Activated CD8-positive, alpha-beta T cell treated with anti-CD3 and anti-CD28 coated beads, Interleukin-2, amount 10 ng/mL, durations not matched to agents 7 days and 5 days (primary cell): ENCODE measurements around the gene TSPAN4. TPM values are rescaled to one million over a fixed set of nuclear protein-coding genes. Genes with fewer than 3 reads are reported as not detected.
A peak's percentile ranks its signal among the peaks of the same experiment; 100 is the strongest.

Source experiments
- ATAC-seq: fragments of 150-1000 bp; cut with Tn5 transposase; one replicate; pipeline ENCODE4 v1.10.0; 2021; ENCODE audit warnings: moderate library complexity
- CTCF ChIA-PET: fragments of 350-600 bp; sonication (Branson Sonifier 250); formaldehyde crosslinking; loops from one replicate; lab custom pipeline; 2021; ENCODE audit warnings: antibody characterized with exemption; lab: Charles Lee
- POLR2A ChIA-PET: fragments of 350-600 bp; sonication (Branson Sonifier 250); formaldehyde crosslinking; loops from one replicate; lab custom pipeline; 2021; ENCODE audit warnings: antibody characterized with exemption; lab: Charles Lee
- DNase-seq: peaks from one replicate; pipeline ENCODE4 v3.0.0-alpha.2; 2020
- H3K27ac Mint-ChIP-seq: one replicate; pipeline ENCODE4 v1.8.0; 2021; ENCODE audit warnings: mild to moderate bottlenecking, mixed read lengths
- H3K27me3 Mint-ChIP-seq: one replicate; pipeline ENCODE4 v1.8.0; 2021; ENCODE audit warnings: low read depth, mixed read lengths
- H3K36me3 Mint-ChIP-seq: one replicate; pipeline ENCODE4 v1.8.0; 2021; ENCODE audit warnings: low read depth, mixed read lengths
- H3K4me1 Mint-ChIP-seq: one replicate; pipeline ENCODE4 v1.8.0; 2021; ENCODE audit warnings: low read depth, mixed read lengths
- H3K4me3 Mint-ChIP-seq: one replicate; pipeline ENCODE4 v1.8.0; 2021; ENCODE audit warnings: mild to moderate bottlenecking, mixed read lengths
- H3K9me3 Mint-ChIP-seq: one replicate; pipeline ENCODE4 v1.8.0; 2022; ENCODE audit warnings: mixed read lengths; ENCODE audit not compliant: insufficient read depth
- total RNA-seq, 2 experiments: library from RNA; stranded (reverse); gene quantifications; one replicate each; pipeline ENCODE4 v1.2.3, GENCODE V29; 2021

TSPAN4 gene
- total RNA-seq, 2 experiments from 2014 or later, result 20.0 to 21.7 TPM

GRCh38 chr11:808427-809286, 34.0 kb upstream of the TSPAN4 start:
- Mint-ChIP-seq H3K4me3 (peak overlapping the region; percentile 93), H3K9me3 (no peaks in the 10 kb centered on the region), H3K4me1 (peaks cover 48% of the 10 kb centered on the region), H3K27me3 (no peaks in the 10 kb centered on the region), H3K27ac (peak overlapping the region; percentile 97), H3K36me3 (peaks cover 39% of the 10 kb centered on the region)
- no peak for ATAC-seq
- POLR2A ChIA-PET, result interaction anchor here (0.6 to 2.3 kb wide), 8 partner anchors 10 to 228 kb away, joined by 3 to 27 read pairs (median 6); partner anchors contain the start of genes PNPLA2 and TSPAN4
- DNase-seq, result peak; percentile 56
- CTCF ChIA-PET, result interaction anchor here (0.5 to 1.9 kb wide), 5 partner anchors 11 to 230 kb away, joined by 3 to 5 read pairs (median 3); partner anchors contain the start of genes CD151 and TSPAN4

DNA sequence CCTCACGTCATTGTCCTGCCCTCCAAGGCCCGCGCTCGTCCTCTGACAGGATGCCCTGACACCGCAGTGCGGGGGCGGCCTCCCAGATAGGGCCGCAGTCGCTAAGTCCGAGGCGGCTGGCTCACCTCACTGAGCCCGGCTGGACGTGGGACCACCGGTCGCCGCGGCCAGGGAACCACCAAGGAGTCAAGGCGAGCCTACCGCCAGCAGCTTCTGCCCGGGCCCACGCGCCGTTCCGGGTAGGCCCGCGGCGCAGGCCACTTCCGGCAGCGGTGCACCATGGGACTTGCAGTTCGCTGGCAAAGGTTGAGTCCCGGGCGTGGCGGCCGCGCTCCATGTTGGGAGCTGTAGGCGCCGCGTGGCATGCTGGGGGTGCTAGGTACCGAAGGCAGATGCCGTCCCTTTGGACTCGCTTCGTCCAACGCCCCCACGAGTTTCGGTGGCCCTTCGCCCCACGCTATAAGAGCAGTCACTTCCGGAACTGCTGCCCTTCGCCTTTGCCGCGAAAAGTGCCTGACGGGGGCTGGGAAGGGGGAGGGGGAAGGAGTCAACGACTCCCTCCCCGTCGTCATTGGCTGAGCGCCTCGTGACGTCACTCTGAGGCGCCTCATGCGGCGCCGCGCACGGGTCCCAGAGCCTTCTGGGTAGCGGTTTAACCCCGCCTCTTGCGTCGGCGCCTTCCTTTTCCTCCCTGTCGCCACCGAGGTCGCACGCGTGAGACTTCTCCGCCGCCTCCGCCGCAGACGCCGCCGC, 33.2 kb upstream of the TSPAN4 start, which contains the start of gene RPLP2:
Gene RPLP2 (plus strand): TSS at position 681 of the 753 bp plus-strand sequence. CDS start 268 bp downstream, outside the sequence.
- ChIA-PET POLR2A (interaction anchor here (0.6 to 2.3 kb wide), 9 partner anchors 10 to 83 kb away, joined by 3 to 27 read pairs (median 6); partner anchors contain the start of genes PNPLA2 and TSPAN4), CTCF (interaction anchor here (0.5 to 1.9 kb wide), 5 partner anchors 10 to 231 kb away, joined by 3 to 5 read pairs (median 3); partner anchors contain the start of genes CD151 and TSPAN4)
- Mint-ChIP-seq H3K9me3 (no peaks in the 10 kb centered on the region), H3K4me3 (peak within 1 kb of the TSS; percentile 93), H3K27ac (peak within 1 kb of the TSS; percentile 97), H3K36me3 (peaks cover 39% of the 10 kb centered on the region), H3K4me1 (peaks cover 45% of the 10 kb centered on the region), H3K27me3 (no peaks in the 10 kb centered on the region)
- DNase-seq (peak; percentile 98), ATAC-seq (peak; percentile 85)

- ChIA-PET CTCF (interaction anchor here (1.0 to 1.5 kb wide), 2 partner anchors 10 to 22 kb away, joined by 3 read pairs; partner anchors contain the start of gene CD151), POLR2A (interaction anchor here (0.7 to 2.3 kb wide), 8 partner anchors 10 to 84 kb away, joined by 3 to 27 read pairs (median 6); partner anchors contain the start of genes PNPLA2 and TSPAN4)
- Mint-ChIP-seq H3K36me3 (peaks cover 39% of the 10 kb centered on the region), H3K27ac (peak overlapping the region; percentile 97), H3K27me3 (no peaks in the 10 kb centered on the region), H3K9me3 (no peaks in the 10 kb centered on the region), H3K4me3 (peak overlapping the region; percentile 93), H3K4me1 (peaks cover 45% of the 10 kb centered on the region)
- no peak for DNase-seq
- ATAC-seq, result peak; percentile 8
These were observed 32.5 kb upstream of the TSPAN4 start for GRCh38 chr11:810040-810567.

DNA sequence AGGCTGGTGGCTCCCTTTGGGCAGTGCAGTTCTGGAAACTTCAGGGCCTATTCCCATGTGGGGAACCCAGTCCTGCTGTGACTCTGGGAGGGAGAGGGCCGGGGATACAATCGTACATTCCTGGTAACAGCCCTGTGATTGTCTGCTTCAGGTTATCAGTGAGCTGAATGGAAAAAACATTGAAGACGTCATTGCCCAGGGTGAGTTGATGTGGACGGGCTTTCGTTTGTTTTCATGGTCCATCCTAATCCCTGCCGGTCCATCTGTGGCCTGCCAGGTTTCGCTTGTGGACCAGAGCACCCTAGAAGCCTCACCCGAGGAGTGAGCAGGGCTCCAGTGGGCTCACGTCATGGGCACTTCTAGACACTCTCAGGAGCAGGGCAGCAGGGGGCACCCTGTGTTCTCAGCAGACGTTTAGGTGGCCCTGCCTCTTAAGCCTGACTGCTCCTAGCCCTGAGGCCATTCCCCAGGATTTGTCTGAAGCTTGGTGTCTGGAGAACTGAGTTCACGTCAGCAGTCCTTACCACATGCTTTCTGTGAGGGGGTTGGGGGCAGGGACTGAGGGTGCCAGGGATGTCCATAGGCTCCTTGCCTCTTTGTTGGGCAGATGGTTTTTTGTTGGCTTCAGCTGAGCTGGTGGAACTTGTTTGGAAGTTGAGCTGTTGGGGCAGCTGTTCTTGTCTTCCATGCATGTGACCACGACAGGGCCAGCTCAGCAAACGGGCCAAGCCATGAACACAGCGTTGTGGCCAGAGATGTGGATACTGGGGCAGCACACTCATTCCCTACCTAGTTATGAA, 31.0 kb upstream of the TSPAN4 start:
- ChIA-PET POLR2A (no interaction called here), CTCF (interaction anchor here (1.8 kb wide), 1 partner anchor 8 kb away, joined by 6 read pairs; no protein-coding TSS in a partner anchor)
- Mint-ChIP-seq H3K36me3 (peaks cover 39% of the 10 kb centered on the region), H3K4me1 (peaks cover 42% of the 10 kb centered on the region), H3K4me3 (peak overlapping the region; percentile 93), H3K9me3 (no peaks in the 10 kb centered on the region), H3K27ac (peak overlapping the region; percentile 89), H3K27me3 (no peaks in the 10 kb centered on the region)
- DNase-seq (no peak), ATAC-seq (no peak)

DNA sequence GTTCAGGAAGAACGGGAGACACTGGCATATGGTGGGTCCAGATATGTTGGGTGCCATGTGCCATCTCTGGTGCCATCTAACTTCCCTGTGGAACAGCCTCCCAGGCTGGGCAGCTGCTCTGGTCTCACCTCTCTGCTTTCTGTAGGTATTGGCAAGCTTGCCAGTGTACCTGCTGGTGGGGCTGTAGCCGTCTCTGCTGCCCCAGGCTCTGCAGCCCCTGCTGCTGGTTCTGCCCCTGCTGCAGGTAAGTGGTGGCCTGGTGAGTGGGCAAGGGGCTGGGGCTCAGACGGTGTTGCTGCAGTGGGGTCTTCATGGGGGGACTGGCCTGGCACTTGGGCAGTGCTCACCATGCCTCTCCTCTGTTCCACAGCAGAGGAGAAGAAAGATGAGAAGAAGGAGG, 30.3 kb upstream of the TSPAN4 start:
- H3K36me3 Mint-ChIP-seq, result peaks cover 39% of the 10 kb centered on the region
- ATAC-seq, result no peak
- no peaks in the 10 kb centered on the region for H3K9me3 Mint-ChIP-seq
- DNase-seq, result no peak
- H3K27me3 Mint-ChIP-seq, result no peaks in the 10 kb centered on the region
- ChIA-PET POLR2A (interaction anchor here (1.4 kb wide), 1 partner anchor 18 kb away, joined by 3 read pairs; no protein-coding TSS in a partner anchor), CTCF (interaction anchor here (1.8 kb wide), 1 partner anchor 7 kb away, joined by 6 read pairs; no protein-coding TSS in a partner anchor)
- peaks cover 42% of the 10 kb centered on the region for H3K4me1 Mint-ChIP-seq
- peak overlapping the region; percentile 52 for H3K27ac Mint-ChIP-seq
- H3K4me3 Mint-ChIP-seq, result peak overlapping the region; percentile 28

DNA sequence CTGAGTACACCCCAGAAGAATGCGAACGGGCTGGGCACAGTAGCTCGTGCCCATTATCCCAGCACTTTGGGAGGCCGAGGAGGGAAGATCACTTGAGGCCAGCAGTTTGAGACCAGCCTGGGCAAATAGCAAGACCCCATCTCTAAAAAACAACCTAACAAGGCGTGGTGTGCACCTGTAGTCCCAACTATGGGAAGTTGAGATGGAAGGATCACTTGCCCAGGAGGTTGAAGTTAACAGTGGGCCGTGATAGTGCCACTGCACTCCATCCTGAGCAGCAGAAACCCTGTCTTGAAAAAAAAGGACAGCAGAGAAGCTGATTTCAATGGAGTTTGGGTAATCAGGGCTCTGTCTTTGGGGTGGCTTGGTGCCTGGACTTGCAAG, 29.6 kb upstream of the TSPAN4 start:
- Mint-ChIP-seq H3K4me1 (peaks cover 36% of the 10 kb centered on the region), H3K27ac (no peak overlapping the region), H3K4me3 (no peak overlapping the region), H3K9me3 (no peaks in the 10 kb centered on the region), H3K36me3 (peaks cover 36% of the 10 kb centered on the region), H3K27me3 (no peaks in the 10 kb centered on the region)
- CTCF ChIA-PET, result no interaction called here
- DNase-seq (no peak), ATAC-seq (no peak)
- POLR2A ChIA-PET, result interaction anchor here (1.4 kb wide), 1 partner anchor 17 kb away, joined by 3 read pairs; no protein-coding TSS in a partner anchor

DNA sequence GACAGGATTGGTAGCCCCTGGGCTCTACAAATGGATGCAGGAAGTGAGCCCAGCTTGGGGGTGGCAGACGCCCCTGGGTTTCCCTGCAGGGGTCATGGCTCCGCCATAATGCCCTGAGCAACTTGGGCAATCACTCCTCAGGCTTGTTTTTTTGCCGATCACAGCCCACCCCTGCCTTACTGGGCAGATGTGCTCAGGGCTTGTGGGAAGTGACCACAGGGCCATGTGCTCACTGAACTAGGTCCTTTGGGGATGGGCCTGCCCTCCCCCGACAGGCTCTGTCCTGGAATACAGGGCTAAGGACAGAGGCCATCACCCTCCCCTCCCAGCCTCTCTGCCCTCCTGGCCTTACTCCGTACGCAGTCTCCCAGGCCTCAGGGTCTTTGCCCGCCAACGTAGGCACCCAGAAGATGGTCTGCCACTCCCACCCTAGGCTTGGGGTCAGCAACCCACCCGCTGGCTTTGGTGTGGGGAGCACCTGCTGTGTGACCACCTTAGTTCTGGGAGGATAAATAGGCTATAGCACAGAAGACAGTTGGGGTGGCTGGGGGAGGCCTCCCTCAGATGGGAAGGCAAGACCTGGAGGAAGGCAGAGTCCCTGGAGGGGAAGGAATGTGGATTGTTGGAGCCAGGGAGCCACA, 29.1 kb upstream of the TSPAN4 start:
- POLR2A ChIA-PET, result interaction anchor here (1.4 kb wide), 1 partner anchor 16 kb away, joined by 3 read pairs; no protein-coding TSS in a partner anchor
- ATAC-seq (no peak), DNase-seq (no peak)
- Mint-ChIP-seq H3K4me1 (peaks cover 35% of the 10 kb centered on the region), H3K9me3 (no peaks in the 10 kb centered on the region), H3K27me3 (no peaks in the 10 kb centered on the region), H3K36me3 (peaks cover 36% of the 10 kb centered on the region), H3K27ac (peak overlapping the region; percentile 55), H3K4me3 (no peak overlapping the region)
- CTCF ChIA-PET, result no interaction called here

DNA sequence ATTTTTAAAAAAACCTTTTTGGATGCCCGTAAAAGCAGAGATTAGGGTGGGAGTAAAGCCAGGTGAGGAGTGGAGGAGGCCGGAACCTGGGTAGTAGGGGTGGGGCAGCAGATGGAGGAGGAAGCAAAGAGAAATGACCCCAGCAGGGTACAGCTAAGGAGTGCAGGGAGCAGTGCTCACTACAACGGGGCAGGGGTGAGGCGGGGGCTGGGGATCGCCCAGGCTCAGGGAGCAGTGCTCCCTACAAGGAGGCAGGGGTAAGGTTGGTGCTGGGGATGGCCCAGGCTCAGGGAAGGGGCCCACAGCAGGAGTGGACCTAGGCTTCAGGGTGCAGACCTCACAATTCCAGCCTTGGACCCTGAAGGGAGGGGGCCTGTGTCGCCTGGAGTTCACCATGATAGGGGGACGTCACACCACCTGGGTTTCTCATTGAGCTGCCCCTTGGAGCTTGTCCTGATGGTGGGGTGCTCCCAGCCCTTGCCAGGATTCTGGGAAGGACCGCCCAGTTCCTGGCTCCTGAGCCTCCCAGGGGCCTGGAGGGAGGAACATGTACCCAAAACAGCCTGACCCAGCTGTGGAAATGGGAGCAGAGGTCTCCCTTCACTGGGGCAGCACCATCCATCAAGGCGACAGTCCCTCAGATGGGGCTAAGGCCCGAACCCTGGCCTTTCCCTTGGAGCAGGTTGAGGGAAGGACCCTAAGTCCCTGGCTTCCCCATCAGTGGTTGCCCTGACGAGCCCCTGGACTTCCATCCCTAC, 26.8 kb upstream of the TSPAN4 start:
- H3K4me1 Mint-ChIP-seq, result peaks cover 29% of the 10 kb centered on the region
- no peaks in the 10 kb centered on the region for H3K27me3 Mint-ChIP-seq
- DNase-seq, result no peak
- no peaks in the 10 kb centered on the region for H3K9me3 Mint-ChIP-seq
- POLR2A ChIA-PET, result interaction anchor here (1.2 kb wide), 1 partner anchor 121 kb away, joined by 4 read pairs; the partner anchor contains the start of genes DEAF1 and TMEM80
- ATAC-seq, result no peak
- CTCF ChIA-PET, result interaction anchor here (0.9 kb wide), 1 partner anchor 17 kb away, joined by 3 read pairs; the partner anchor contains the start of gene CD151
- no peak overlapping the region for H3K27ac Mint-ChIP-seq
- H3K4me3 Mint-ChIP-seq, result no peak overlapping the region
- H3K36me3 Mint-ChIP-seq, result peaks cover 26% of the 10 kb centered on the region

DNA sequence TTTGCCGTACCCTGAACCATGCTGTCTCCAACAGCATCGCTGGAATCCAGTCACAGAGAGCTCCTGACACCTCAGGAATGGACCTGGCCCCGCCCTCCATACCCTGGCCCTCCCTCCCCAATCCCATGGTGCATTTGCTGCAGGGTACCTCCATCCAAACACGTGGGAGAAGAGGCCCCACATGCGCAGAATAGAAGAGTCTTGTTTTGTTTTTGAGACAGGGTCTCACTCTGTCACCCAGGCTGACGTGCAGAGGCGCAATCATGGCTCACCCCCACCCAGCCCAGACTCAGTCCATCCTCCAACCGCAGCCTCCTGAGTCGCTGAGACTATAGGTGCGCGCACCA, 26.2 kb upstream of the TSPAN4 start:
- no peak overlapping the region for H3K4me3 Mint-ChIP-seq
- CTCF ChIA-PET, result interaction anchor here (0.9 kb wide), 1 partner anchor 16 kb away, joined by 3 read pairs; the partner anchor contains the start of gene CD151

More for the DNA sequence above, 26.2 kb upstream of the TSPAN4 start:
- Mint-ChIP-seq H3K27ac (no peak overlapping the region), H3K9me3 (no peaks in the 10 kb centered on the region), H3K36me3 (peaks cover 21% of the 10 kb centered on the region), H3K4me1 (peaks cover 28% of the 10 kb centered on the region), H3K27me3 (no peaks in the 10 kb centered on the region)
- ATAC-seq (no peak), DNase-seq (no peak)
- POLR2A ChIA-PET, result interaction anchor here (1.2 kb wide), 1 partner anchor 121 kb away, joined by 4 read pairs; the partner anchor contains the start of genes DEAF1 and TMEM80
